G401.6 (cell line): ENCODE measurements around the gene COPS9.

Source experiments
- FAIRE-seq: peaks from 2 replicates; lab custom pipeline; 2012; peaks lifted over from hg19 to GRCh38; lab: Jason Lieb, UNC

Gene COPS9

DNA sequence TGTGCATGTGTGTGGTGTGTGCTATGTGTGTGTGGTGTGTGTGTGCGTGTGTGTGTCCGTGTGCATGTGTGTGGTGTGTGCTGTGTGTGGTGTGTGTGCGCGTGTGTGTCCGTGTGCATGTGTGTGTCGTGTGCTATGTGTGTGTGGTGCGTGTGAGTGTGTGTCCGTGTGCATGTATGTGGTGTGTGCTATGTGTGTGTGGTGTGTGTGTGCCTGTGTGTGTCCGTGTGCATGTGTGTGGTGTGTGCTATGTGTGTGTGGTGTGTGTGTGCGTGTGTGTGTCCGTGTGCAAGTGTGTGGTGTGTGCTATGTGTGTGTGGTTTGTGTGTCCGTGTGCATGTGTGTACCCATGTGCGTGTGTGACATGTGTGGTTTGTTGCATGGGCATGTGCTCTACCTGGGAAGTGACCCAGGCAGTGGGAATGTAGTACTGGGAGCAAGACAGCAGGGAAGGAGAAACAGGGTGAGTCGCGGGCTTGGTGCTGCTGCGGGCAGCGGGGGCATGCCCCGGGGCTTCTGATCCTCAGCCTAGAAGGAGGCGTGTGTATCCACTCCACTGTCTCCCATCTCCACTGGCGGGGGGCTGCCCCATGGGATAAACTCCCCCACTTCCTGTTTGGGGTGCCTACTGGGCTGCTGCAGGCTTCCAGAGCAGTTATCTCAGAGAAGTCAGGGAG is 11.9 kb upstream of the COPS9 start:
- FAIRE-seq = no peak

DNA sequence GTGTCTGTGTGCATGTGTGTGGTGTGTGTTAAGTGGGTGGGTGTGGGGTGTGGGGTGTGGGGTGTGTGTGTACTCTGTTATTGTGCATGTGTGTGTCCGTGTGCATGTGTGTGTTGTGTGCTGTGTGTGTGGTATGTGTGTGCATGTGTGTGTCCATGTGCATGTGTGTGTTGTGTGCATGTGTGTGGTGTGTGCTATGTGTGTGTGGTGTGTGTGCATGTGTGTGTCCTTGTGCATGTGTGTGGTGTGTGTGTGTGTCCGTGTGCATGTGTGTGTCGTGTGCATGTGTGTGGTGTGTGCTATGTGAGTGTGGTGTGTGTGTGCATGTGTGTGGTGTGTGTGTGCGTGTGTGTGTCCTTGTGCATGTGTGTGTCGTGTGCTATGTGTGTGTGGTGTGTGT is 11.3 kb upstream of the COPS9 start:
- FAIRE-seq = no peak

DNA sequence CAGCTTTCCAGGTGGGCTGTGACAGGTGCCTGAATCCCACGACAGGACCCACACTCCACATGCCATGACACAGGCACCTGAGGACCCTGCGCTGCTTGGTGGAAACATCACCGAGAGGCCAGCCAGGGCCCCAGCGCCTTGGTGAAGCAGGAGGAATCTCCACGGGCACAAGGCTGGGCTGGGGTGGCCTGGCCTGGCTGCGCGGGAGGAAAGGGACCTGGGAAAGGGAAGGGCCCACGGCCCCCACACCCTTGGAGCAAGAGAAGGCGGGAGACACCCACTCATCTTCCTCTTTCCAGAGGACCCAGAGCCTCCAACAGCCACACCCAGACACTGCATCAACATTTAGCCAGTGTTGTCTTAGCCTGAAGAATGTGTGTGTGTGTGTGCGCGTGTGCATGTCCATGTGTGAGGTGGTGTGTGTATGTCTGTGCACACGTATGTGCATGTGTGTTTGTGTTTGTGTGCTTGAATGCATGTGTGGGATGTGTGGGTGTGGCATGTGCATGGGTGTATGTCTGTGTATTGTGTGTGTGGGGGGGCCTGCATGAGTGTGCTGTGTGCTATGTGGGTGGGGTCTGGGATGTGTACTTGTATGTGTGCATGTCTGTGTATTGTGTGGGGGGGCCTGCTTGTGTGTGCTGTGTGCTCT is 10.6 kb upstream of the COPS9 start:
- no peak for FAIRE-seq

DNA sequence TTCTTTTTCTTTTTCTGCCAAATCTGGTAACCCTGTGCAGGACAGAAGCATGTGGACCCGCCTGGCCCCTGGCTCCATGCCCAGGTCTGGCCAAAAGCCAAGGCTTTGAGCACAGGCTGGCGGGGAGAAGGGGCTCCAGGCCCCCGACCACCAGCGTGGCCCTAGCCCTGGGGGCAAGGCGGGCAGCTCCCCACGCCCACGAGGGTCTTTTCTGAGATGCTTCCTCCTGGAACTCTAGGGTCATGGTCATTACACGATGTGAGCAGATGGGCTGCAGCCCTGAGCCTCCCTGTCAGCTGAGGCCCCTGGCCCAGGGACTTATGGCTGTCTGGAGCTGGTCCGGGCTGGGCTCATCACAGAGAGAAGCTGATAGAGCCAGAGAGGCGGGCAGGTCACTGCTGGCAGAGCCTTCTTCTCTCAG is 10.0 kb upstream of the COPS9 start:
- no peak for FAIRE-seq

DNA sequence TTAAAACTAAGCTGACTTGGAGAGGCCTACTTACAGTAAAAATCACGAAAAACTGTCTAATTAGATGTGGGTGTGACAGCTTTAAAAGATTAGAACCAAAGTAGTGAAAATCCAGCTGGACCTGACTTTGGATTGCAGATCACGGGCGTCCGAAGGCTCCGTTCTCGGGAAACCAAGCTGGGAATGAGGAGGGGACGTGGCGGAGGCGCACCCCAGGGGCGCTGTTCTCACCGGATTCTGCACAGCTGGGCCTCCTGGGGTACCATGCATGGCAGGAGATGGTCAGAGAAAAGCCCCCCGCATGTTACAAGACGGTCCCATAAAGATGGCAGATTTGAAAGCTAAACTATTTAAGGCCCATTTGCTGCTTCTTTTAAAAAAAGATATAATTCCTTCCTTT is 9.4 kb upstream of the COPS9 start:
- no peak for FAIRE-seq

DNA sequence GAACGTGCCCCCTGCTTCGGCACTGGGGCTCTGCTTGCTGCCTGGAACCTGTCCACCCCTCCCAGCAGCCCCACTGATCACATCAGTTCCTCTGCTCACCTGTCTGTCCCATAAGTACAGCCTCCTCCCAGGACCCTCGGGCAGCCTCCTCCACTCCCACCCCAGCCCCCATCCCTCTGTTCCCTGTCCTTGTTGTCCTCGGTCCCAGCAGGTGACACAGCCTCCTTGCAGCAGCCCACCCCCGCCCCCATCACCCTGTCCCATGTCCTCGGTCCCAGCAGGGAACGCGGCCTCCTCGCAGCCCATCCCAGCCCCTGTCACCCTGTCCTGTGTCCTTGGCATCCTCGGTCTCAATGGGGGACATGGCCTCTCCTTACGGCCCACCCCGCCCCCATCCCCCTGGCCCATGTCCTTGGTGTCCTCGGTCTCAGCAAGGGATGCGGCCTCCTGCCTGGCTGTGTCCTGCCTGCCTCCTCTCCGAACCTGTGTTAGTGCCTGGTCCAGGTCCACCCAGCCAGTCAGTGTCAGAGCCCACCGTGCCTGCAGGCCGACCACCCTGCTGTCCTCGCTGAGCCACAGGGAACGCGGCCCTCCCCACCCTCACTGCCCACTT is 8.7 kb upstream of the COPS9 start:
- FAIRE-seq = no peak

DNA sequence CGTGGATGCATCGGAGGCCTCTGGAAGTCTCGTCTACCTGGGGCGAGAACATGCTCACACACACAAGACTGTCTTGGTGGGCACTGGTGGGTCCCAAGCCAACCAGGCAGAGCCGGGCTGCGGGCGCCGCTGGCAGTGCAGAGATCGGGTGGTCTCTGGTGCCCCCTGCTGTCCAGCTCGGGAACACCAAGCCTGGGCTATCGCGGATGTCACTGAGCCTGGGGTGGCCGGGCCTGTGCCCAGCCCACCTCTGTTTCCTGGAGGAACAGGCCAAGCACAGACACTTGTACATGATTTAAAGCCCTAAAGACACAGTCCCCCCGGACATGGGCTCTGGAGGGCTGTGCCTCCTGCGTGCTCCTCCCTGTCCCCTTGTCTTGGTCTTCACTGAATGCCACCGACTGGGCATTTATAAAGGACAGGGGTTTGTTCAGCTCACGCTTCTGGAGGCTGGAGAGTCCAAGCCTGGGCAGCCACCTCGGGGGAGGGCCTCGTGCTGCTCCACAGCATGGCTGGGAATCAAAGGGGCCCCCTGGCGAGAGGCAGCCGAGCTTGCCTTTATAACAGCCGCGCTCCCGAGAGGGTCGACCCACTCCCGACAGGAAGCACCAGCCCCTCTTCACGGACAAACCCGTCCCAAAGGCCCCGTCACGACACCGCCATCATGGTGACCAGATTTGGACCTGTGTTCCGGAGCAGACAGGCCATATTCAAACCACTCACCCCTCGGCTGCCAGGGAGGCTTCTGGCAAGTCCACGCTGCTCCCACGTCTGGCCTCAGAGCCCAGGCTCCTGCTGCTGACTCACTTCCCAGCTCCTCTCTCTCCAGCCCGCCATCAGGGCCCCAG is 7.9 kb upstream of the COPS9 start:
- FAIRE-seq = no peak

DNA sequence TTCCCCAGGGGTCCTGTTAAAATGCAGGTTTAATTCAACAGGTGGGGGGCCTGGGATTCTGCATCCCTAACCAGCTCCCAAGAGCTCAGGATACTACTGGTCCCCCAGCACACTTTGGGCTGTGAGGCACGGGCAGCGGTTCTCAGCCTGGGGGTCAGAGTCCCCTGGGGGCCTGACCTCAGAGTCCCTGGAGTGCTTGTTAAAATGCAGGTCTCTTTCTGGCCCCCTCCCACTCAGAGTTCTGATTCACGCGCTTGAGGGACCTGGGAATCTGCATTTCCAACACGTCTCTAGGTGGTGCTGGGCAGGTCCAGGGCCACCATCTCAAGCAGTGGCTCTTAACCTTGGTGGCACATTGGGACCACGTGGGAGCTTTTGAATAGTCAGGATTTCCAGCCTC is 7.2 kb upstream of the COPS9 start:
- FAIRE-seq = no peak

DNA sequence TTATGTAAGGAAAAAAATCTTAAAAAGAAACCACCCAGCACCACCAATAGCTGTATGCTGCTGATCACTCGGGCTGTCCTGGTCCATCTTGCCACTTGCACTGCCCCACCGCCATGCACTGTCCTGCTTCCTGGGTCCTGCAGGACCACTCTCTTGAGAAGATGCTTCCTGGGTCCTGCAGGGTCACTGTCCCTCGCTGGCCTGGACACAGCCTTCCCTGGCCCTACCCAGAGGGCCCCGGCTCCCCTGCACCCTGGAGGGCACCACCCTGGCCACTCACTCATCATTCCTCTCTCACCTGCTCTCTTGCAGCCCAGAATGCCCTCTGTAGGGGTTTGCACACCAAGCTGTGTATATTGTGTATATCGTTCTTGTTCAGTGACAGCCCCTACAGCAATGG is 6.8 kb upstream of the COPS9 start:
- FAIRE-seq = no peak

DNA sequence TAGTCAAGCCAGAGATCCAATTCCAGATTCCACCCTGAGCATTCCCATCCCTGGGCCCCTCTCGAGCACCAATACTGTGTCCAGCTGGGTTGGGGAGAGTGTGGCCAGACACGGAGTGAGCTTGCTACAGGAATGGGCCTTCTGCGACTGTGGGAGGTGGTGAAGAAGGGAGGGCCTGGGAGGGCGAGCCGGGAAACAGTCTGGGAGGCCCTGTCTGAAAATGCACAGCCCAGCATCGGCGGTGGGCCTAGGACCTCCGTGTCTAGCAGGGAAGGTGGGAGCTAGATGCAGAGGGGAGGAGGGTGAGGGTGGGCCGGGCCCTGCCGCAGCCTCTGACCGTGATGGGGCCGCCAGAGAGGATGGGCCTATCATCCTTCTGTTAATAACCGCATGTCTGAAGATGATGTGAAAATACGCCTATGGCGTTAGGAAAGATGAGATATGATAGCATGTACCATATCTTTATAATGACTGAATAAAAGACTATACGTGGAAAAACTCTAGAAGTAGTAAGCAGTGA is 6.2 kb upstream of the COPS9 start:
- FAIRE-seq = no peak

DNA sequence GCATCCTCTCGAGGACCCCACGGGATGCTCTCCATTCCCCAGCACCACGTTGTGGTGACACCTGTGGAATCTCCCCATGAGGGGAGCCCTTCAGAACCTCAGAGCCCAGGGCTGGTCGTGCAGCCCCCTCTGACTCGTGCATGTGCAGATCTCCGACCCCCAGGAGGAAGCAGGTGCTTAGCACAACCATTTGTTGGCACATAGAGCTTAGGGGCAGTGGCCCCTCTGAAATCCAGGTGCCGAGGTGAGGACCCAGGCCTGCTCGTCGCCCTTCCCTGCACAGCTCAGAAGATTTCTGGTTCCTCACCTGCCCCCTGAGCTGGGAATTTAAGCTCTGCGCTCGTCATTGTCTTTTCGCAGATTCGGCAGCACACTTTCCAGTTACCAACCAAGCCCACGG is 5.6 kb upstream of the COPS9 start:
- FAIRE-seq = no peak

DNA sequence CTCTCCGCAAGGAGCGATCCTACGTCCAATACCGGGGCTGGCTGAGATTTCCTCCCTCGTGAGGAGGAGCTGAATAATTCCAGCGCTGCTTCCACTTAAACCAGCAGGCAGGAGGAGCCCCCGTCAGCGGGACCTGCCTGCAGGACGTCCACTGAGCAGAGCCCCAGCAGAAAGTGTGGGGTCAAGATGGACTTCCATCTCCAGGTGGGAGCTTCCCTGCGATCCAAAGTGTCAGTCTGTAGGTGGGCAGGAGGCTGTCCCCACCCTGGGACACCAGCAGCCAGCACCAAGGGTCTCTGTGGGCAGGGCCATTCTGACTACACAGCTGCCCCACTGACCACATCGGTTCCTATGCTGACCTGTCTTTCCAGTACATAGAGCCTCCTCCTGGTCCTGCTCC is 4.8 kb upstream of the COPS9 start:
- no peak for FAIRE-seq

DNA sequence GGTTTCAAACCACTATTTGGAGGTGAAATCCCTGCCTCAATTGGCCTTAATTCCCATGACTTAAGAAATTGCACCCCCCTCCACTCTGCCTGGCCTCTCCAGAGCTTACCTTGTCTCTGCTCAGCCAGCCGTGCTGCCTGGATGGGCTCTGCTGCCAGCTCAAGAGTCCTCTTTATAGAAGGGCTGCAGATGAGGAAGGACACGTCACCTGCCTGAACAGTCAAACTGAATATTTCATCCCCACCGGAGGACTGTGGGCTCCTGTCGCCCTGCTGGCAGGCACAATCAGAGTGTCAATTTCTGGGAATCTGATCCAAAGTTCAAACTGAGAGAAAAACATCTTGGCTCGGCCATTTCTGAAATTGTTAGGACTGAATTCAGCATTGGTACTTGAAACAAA is 4.4 kb upstream of the COPS9 start, which contains the start of gene OTOS:
Gene OTOS, minus strand, starts transcription at position 148 of the 400 bp plus-strand sequence. CDS start 332 bp downstream, outside the sequence.
- no peak for FAIRE-seq

DNA sequence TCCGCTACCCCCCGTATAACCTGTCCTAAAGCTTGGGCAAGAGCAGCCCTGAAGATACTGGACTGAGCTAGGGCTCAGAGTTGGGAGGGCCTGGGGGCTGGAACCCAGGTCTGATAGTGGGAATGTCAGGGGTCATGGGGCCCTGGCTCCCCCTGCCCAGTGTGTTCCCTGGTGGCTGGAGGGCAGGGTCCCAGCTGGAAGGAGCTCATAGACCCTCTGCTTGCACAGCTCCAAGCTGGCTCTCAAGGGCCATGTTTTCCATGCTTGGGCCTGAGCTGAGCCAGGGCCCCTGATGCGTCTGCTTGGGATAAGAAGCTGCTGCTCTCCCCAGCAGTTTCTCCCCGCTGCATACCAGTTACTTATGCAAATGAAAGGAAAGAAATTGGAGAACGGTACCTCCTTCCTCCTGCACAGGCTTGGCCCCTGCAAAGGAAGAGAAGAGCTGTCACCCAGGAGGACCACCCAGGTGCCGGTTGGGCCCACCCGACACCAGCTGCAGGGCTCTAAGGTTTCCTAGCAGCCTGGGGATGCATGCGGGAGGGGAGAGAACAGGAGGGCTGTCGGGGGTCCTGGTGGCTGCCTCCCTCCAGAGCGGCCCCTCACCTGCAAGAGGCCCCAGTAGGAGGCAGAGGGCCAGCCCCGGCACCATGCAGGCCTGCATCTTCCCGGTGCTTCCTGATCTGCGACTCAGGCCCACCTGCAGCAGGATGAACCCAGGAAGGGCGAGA is 3.7 kb upstream of the COPS9 start:
- FAIRE-seq = no peak

DNA sequence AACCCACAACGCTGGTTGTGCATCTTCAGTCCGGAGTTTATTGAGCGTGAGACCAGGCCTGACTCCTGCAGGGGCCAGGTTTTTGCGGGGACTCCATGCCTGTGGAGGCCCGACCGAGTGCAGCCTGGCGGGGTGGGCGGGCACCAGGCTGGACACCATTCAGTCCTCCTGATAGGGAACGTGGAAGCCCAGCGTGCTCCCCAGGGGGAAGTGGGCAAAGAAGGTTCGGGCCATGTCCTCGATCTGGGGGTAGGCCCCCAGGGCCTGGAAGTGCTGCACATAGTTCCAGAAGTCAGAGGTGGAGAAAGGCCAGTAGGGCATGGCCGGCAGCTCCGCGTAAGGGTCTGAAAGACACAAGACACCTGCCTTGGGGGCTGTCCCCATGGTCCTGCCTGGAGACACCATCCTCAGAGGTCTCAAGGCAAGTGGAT is 2.9 kb upstream of the COPS9 start:
- FAIRE-seq = no peak

DNA sequence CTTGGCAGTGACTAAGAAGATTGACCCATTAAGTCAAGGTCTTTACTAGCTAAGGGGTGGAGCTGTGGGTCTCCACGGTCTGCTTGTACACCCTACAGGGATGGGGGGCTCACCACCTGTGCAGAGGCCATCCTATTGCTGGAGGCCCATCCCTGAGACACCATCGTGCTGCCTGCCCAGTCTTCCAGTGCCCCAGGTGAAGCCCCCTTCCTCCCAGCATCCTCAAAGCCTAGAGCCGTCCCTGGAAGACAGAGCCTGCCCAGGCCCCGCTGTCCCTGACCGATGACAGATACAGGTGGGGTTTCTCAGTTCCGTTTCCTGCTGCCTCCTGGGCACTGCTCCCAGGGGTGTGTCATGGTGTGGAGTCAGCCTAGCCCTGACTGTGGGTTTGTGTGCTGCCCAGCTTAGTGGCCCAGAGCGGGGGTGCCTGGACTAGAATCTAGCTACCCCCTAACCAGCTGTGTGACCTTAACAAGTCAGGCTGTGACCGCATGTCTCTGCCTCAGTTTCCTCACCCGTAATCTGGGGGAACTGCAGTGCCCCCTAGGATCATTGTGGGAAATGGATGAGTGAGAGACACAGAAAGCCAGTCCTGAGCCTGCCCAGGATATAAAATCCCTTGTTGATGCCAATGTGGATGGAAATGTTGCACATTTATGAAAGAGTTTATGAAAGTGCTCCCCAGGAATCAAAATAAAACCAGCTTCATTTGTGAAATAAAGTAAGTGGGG is 2.3 kb upstream of the COPS9 start:
- no peak for FAIRE-seq

DNA sequence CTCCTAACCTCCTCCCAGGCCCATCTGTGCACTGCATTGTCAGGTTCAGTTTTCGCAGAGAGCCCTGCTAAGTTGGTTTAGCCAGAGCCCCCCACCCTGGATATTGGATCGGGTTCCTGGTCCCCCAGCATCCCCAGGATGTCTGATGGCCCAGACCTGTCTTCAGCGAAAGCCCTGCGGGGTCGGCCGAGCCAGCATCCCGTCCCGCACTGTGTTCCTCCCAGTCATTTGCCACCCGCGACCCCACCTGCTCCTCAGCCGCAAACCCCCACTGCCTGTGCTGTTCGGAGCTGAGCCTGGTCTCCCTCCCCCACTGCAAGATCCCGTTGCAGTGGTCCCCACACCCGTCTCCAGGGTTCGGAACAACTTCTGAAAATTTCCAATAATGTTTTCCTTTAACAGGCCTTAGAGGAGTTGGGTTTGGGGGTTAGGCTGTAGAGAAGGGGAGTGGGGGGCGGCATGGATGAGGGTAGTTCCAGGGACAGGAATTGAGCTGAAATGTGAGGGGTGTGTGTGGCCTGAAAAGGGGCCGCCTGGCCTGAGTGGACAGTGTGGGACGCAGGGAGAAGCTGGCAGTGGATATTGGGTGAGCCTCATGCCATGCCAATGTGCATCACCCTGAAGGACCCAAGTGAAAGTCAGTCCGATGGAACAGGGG is 1.6 kb upstream of the COPS9 start:
- no peak for FAIRE-seq

DNA sequence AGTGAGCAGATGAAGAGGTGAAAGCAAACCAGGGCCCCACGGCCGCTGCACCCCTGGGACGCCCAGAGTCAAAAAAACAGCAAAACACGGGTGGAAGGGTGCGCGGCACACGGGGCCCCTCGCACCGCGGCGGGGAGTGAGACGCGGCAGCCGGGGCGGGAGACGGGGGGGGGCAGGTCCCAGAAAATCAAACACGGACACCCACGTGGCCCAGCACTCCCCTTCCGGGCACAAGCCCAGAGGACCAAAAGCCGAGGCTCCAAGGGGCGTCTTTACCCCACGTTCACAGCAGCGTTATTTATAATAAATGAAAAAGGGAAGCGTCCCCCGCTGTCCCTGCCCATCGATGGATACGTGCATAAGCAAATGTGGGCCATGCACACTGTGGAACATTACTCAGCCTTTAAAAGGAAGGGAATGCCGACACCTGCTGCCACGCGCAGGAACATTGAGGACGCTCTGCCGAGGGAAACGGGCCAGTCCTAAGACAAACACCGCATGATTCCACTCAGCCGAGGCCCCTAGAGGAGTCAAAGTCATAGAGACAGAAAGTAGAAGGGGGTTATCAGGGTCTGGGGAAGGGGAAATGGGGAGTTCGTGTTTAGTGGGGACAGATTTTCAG is 677 bp upstream of the COPS9 start:
- no peak for FAIRE-seq

DNA sequence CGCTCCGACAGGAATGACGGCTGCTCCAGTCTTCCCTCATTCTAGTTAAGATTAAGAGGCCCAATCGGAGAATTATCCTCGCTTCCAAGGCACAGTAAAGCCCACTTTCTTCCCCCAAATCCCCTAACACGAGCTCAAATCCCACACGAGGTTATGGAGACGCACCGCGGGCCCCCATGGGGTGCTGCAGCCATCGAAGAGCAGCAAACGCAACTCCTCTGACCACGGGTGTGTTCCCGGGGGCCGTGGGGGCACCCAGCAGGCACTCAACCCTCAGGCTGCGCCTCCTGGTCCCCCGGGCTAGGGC is 446 bp downstream of the COPS9 start:
- FAIRE-seq = no peak

DNA sequence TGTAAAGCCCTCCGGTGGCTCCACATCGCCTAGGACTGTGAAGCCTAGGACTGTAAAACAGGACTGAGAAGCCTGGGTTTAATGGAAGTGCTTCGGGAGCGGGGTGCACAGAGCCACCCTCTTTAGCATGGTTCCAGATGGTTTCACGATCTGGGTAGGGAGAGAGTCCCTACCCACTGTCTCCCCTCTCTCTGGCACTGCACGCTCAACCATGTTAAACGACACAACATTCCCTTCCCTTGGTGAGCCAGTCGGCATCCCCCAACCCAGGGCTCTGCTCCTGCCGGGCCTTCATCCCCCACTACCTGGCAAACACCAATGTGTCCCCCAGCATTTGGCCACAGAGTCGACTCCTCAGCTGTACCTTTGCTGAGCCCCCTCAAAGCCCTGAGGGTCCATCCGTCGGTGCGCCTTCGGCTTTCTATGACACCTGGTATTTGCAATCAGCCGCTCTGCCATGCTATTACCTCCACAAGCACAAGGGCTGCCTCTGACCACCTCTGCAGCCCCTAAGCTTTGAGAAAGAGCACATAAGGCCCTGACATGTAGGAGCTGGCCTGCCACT is 1.1 kb downstream of the COPS9 start:
- FAIRE-seq = no peak
